HG02885 (cell line): ENCODE measurements around the gene CYREN.

Experiments used
- ATAC-seq: cut with Tn5 transposase; IDR thresholded peaks from one replicate; pipeline ENCODE4 v1.9.1; 2021; ENCODE audit warnings: mild to moderate bottlenecking; ENCODE audit not compliant: unreplicated experiment, poor library complexity

CYREN gene

DNA sequence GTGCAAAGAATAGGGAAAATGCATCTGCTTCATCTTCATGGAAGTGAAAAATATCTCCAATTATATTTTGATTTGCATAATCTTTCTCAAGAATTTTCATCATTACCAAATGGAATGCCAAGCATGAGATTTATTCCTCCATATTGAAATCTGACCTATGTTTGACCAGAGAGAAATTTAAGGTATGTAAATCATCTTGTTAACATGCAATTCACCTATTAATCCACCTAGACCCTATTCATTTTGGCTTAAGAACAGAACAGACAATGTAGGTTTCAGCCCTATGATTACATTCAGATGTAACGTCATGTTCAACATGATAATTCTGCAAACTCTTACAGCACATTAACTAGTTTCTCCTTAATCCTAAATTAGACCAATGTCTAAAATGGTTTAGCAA, 53.4 kb downstream of the CYREN start:
- no peak for ATAC-seq
